HEK293 (cell line): ENCODE results near the gene SH3RF1.
"Not testable (repeated sequence)": the region's sequence is repeated elsewhere in the genome, so short reads cannot be mapped to it uniquely, and the experiment has no call there.

ENCODE experiments used
- CTCF ChIA-PET: fragments of 350-600 bp; formaldehyde crosslinking; extraction: SDS; loops from one replicate; lab custom pipeline; 2021; ENCODE audit warnings: antibody characterized with exemption; lab: Yijun Ruan, JAX
- POLR2A ChIA-PET: fragments of 300-600 bp; formaldehyde crosslinking; extraction: SDS; loops from one replicate; lab custom pipeline; 2020; ENCODE audit warnings: antibody characterized with exemption, inconsistent platforms; lab: Yijun Ruan, JAX
- H3K27ac ChIP-seq: fragments of 200-500 bp; sonication (Bioruptor generic); 2 replicates; pipeline ENCODE4 v1.5.1; 2014; ENCODE audit warnings: low read depth, low read length, control low read depth, inconsistent platforms; ENCODE audit errors: extremely low read depth
- H3K36me3 ChIP-seq, 2 experiments: fragments of 200-500 bp in 1 of 2; sonication (Bioruptor generic) in 1 of 2; 1 replicate in 1 of 2; 2 replicates in 1 of 2; pipeline ENCODE4 v1.5.1; 2014 to 2017; ENCODE audit warnings: inconsistent platforms in 2 of 2, low read length in 2 of 2; ENCODE audit not compliant: control insufficient read depth in 2 of 2, insufficient read depth in 1 of 2
- H3K4me1 ChIP-seq: fragments of 200-500 bp; sonication (Bioruptor generic); 2 replicates; pipeline ENCODE4 v1.5.1; 2014; ENCODE audit warnings: mild to moderate bottlenecking, low read length, inconsistent platforms; ENCODE audit not compliant: control insufficient read depth, insufficient read depth
- H3K4me3 ChIP-seq: 2 replicates; pipeline ENCODE4 v1.5.1; 2011; ENCODE audit warnings: low read depth, mild to moderate bottlenecking, control low read depth, low read length, moderate library complexity
- H3K9me3 ChIP-seq: fragments of 200-500 bp; sonication (Bioruptor generic); 2 replicates; pipeline ENCODE4 v1.5.1; 2014; ENCODE audit warnings: low read depth, low read length, inconsistent platforms; ENCODE audit not compliant: control insufficient read depth, insufficient read depth
- REST ChIP-seq: fragments of 450-650 bp; formaldehyde crosslinking; IDR thresholded peaks from 2 replicates; pipeline ENCODE4 v1.5.1; 2016; ENCODE audit warnings: missing biosample characterization, missing genetic modification characterization
- TRIM28 ChIP-seq: IDR thresholded peaks from 2 replicates; pipeline ENCODE4 v1.6.1; 2011; ENCODE audit warnings: low read length, control low read depth, borderline replicate concordance
- ZBTB11 ChIP-seq: fragments of 450-650 bp; formaldehyde crosslinking; conservative IDR thresholded peaks from 2 replicates; pipeline ENCODE4 v1.5.1; 2016; ENCODE audit warnings: low read depth, missing biosample characterization, missing genetic modification characterization
- ZBTB49 ChIP-seq: fragments of 450-650 bp; formaldehyde crosslinking; IDR thresholded peaks from 2 replicates; pipeline ENCODE4 v1.5.1; 2016; ENCODE audit warnings: missing biosample characterization, missing genetic modification characterization, low read depth
- ZBTB8A ChIP-seq: fragments of 450-650 bp; formaldehyde crosslinking; IDR thresholded peaks from 2 replicates; pipeline ENCODE4 v1.5.1; 2016; ENCODE audit warnings: missing biosample characterization, missing genetic modification characterization
- ZNF121 ChIP-seq: fragments of 450-650 bp; formaldehyde crosslinking; IDR thresholded peaks from 2 replicates; pipeline ENCODE4 v1.5.1; 2016; ENCODE audit warnings: missing biosample characterization, missing genetic modification characterization
- ZNF16 ChIP-seq: fragments of 450-650 bp; formaldehyde crosslinking; IDR thresholded peaks from 2 replicates; pipeline ENCODE4 v1.5.1; 2016; ENCODE audit warnings: low read depth, missing biosample characterization, missing genetic modification characterization
- ZNF19 ChIP-seq: fragments of 450-650 bp; formaldehyde crosslinking; IDR thresholded peaks from 2 replicates; pipeline ENCODE4; 2016; ENCODE audit warnings: missing biosample characterization, missing genetic modification characterization, low read depth
- ZNF394 ChIP-seq: fragments of 450-650 bp; formaldehyde crosslinking; IDR thresholded peaks from 2 replicates; pipeline ENCODE4 v1.5.1; 2016; ENCODE audit warnings: missing biosample characterization, missing genetic modification characterization, mild to moderate bottlenecking, moderate library complexity, borderline replicate concordance
- ZNF426 ChIP-seq: fragments of 450-650 bp; formaldehyde crosslinking; IDR thresholded peaks from 2 replicates; pipeline ENCODE4 v1.5.1; 2017; ENCODE audit warnings: missing biosample characterization, missing genetic modification characterization, mild to moderate bottlenecking, inconsistent platforms, moderate library complexity
- ZNF510 ChIP-seq: fragments of 450-650 bp; formaldehyde crosslinking; IDR thresholded peaks from 2 replicates; pipeline ENCODE4 v1.5.1; 2018; ENCODE audit warnings: mild to moderate bottlenecking, missing genetic modification characterization, missing biosample characterization; ENCODE audit not compliant: insufficient replicate concordance
- ZNF555 ChIP-seq: fragments of 450-650 bp; formaldehyde crosslinking; conservative IDR thresholded peaks from 2 replicates; pipeline ENCODE4 v1.5.1; 2017; ENCODE audit warnings: missing biosample characterization, mild to moderate bottlenecking, missing genetic modification characterization, inconsistent platforms
- ZNF623 ChIP-seq: fragments of 450-650 bp; formaldehyde crosslinking; IDR thresholded peaks from 2 replicates; pipeline ENCODE4 v1.5.1; 2016; ENCODE audit warnings: missing biosample characterization, missing genetic modification characterization
- ZNF629 ChIP-seq: fragments of 450-650 bp; formaldehyde crosslinking; IDR thresholded peaks from 2 replicates; pipeline ENCODE4 v1.5.1; 2017; ENCODE audit warnings: missing biosample characterization, missing genetic modification characterization
- ZNF654 ChIP-seq: fragments of 450-650 bp; formaldehyde crosslinking; IDR thresholded peaks from 2 replicates; pipeline ENCODE4 v1.5.1; 2016; ENCODE audit warnings: low read depth, missing biosample characterization, missing genetic modification characterization
- ZNF664 ChIP-seq: fragments of 450-650 bp; formaldehyde crosslinking; IDR thresholded peaks from 2 replicates; pipeline ENCODE4 v1.5.1; 2016; ENCODE audit warnings: missing biosample characterization, missing genetic modification characterization
- TF ChIP-seq, protein P1 (sequence below): fragments of 450-650 bp; formaldehyde crosslinking; conservative IDR thresholded peaks from 2 replicates; pipeline ENCODE4 v1.5.1; 2016; ENCODE audit warnings: low read depth, missing biosample characterization, missing genetic modification characterization

SH3RF1 gene

GRCh38 chr4:169278624-169279023 is 7.9 kb upstream of the SH3RF1 start (continued):
- TF ChIP-seq ZBTB49 (tag by site-specific recombination), result no peak
- TF ChIP-seq TRIM28, result no peak
- no peak for TF ChIP-seq ZNF16 (tag by site-specific recombination)

DNA sequence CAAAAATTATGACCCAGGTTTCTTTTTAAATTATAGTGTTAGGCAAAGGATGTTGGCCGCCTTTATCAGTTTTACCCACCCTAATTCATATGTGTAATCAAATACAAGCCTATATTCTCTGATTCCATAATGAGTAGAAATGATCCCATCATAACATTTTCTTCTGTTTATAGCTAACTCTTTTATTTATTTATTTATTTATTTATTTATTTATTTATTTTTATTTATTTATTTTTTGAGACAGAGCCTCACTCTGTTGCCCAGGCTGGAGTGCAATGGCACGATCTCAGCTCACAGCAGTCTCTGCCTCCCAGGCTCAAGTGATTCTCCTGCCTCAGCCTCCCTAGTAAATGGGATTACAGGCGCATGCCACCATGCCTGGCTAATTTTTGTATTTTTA is 7.1 kb upstream of the SH3RF1 start:
- H3K4me1 ChIP-seq, H3K9me3 ChIP-seq, CTCF ChIA-PET, H3K36me3 ChIP-seq, H3K4me3 ChIP-seq, H3K27ac ChIP-seq, POLR2A ChIA-PET: not testable (repeated sequence)
- TF ChIP-seq ZNF510 (tag by site-specific recombination) (peak; percentile 63), ZNF19 (0 out of 2 replicates have a peak, but pooled peaks have one; percentile 21), ZNF121 (tag by site-specific recombination) (0 out of 2 replicates have a peak, but pooled peaks have one; percentile 24), ZNF555 (tag by site-specific recombination) (peak; percentile 80), ZNF664 (tag by site-specific recombination) (0 out of 2 replicates have a peak, but pooled peaks have one; percentile 28), ZNF426 (tag by site-specific recombination) (peak; percentile 81), ZBTB8A (peak; percentile 68; the same call in 1 of the 2 replicates), ZNF629 (tag by site-specific recombination) (peak; percentile 43; the same call in 1 of the 2 replicates), ZNF394 (tag by site-specific recombination) (peak; percentile 91), ZNF623 (peak; percentile 57), ZBTB11 (tag by site-specific recombination) (peak; percentile 74), ZNF654 (tag by site-specific recombination) (peak; percentile 18; the same call in 1 of the 2 replicates), REST (tag by site-specific recombination) (peak; percentile 51; the same call in 1 of the 2 replicates)
- TF ChIP-seq, protein P1, sequence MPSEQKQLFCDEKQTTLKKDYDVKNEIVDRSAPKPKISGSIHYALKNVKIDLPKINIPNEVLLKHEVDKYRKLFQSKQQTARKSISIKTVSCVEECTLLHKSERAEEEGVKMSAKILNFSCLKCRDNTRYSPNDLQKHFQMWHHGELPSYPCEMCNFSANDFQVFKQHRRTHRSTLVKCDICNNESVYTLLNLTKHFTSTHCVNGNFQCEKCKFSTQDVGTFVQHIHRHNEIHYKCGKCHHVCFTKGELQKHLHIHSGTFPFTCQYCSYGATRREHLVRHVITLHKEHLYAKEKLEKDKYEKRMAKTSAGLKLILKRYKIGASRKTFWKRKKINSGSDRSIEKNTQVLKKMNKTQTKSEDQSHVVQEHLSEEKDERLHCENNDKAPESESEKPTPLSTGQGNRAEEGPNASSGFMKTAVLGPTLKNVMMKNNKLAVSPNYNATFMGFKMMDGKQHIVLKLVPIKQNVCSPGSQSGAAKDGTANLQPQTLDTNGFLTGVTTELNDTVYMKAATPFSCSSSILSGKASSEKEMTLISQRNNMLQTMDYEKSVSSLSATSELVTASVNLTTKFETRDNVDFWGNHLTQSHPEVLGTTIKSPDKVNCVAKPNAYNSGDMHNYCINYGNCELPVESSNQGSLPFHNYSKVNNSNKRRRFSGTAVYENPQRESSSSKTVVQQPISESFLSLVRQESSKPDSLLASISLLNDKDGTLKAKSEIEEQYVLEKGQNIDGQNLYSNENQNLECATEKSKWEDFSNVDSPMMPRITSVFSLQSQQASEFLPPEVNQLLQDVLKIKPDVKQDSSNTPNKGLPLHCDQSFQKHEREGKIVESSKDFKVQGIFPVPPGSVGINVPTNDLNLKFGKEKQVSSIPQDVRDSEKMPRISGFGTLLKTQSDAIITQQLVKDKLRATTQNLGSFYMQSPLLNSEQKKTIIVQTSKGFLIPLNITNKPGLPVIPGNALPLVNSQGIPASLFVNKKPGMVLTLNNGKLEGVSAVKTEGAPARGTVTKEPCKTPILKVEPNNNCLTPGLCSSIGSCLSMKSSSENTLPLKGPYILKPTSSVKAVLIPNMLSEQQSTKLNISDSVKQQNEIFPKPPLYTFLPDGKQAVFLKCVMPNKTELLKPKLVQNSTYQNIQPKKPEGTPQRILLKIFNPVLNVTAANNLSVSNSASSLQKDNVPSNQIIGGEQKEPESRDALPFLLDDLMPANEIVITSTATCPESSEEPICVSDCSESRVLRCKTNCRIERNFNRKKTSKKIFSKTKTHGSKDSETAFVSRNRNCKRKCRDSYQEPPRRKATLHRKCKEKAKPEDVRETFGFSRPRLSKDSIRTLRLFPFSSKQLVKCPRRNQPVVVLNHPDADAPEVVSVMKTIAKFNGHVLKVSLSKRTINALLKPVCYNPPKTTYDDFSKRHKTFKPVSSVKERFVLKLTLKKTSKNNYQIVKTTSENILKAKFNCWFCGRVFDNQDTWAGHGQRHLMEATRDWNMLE, result peak; percentile 86
